HG03342 (cell line): ENCODE results near the gene TOMM7.

ENCODE experiments used
- ATAC-seq: cut with Tn5 transposase; IDR thresholded peaks from one replicate; pipeline ENCODE4 v1.9.1; 2021; ENCODE audit warnings: mild to moderate bottlenecking, moderate library complexity; ENCODE audit not compliant: unreplicated experiment

The TOMM7 gene

GRCh38 chr7:22822486-22823141 is at the start of gene TOMM7:
TSS of gene TOMM7 (minus strand) at chr7:22822849. CDS start at chr7:22822779, 70 bp downstream.
- peak; percentile 79 for ATAC-seq

- ATAC-seq = peak; percentile 98
Observed at GRCh38 chr7:22872096-22872807, 49.6 kb upstream of the TOMM7 start.

- ATAC-seq = no peak
Observed at GRCh38 chr7:22871661-22872060, 49.0 kb upstream of the TOMM7 start.

DNA sequence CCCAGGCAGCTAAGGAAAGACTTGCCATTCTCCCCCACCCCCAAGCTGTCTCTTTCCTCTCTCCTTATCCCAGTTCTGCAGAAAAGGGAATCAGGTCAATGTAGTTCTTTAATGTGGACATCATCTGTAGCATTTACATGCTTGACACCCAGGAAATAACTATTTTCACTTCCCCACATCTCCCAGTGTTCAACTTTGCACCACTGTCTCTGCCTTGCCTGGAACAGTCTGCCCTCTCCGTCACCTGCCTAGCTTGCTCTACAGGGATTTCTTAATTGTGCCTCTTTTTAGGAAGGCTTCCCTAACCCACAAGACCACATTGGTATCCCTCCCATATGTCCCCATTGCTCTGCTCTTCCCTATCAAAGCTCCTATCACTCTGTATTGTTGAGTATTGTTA is 45.9 kb upstream of the TOMM7 start:
- ATAC-seq = no peak

DNA sequence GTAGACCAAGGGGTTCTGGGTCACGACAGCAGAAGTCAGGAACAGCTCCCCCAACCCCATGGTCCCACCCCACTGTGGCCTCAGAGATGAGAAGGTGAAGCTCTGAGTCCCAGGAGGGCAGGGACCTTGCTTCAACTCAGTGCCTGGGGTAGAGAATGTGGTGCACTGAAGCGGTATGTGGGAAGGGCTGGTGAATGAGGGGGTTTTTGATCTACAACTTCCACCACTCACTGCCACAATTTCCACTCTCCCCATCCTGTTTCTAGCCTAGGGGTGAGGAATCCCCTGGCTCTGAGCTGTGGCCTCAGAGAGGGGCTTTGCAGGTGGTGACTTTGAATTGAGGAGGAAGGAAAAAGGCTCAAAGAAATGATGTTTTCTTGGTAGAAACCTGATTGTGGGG is 44.9 kb upstream of the TOMM7 start:
- ATAC-seq = no peak

GRCh38 chr7:22867003-22867402 is 44.4 kb upstream of the TOMM7 start:
- ATAC-seq = no peak

DNA sequence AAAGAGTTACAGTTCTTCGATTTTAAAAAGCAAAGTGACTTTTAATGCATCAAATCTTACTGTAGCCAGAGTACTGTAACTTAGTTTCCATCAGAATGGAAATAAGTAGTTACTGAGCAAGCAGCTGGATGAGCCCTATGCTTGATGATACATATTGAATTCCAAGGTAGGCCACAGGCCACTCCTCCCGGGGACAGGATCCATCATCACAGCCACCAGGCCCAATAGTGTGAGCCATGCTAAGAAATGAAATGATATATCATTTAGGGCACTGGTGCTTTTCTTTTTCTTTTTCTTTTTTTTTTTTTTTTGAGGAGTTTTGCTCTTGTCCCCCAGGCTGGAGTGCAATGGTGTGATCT is 42.9 kb upstream of the TOMM7 start:
- ATAC-seq = no peak

DNA sequence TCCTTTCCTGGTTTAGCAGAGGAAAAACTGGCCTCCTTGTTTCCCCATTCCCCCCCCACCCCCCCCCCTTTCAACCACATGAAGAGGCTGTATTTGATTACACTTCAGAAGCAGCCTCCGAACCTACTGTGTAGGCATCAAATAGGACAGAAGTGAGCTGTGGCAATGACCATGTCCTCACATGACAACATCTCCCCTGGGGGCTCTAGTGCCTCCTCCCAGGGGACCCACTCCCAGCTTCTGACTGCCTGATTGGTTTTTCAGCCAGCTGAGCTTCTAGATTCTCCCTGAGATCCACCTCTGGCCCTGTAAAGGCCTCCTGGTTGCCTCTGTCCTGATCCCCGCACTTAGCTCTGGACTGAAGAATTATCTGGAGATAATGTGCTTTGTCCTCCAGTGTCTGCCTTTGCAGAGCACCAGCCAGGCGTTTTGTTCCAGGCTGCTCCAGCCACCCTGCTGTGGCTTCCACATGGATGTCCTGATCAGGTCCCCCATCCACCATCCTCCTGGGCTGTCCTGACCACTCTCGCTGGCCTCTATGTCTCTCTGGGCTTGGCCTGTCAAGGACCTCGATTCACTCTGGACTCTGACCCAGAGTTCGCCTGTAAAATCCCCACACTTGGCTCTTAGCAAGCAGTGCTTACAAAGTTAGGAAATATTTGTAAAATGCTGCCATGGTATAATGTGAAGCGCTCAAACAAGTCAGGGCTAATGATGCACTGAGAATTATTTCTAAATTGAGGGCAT is 42.4 kb upstream of the TOMM7 start:
- ATAC-seq = no peak

DNA sequence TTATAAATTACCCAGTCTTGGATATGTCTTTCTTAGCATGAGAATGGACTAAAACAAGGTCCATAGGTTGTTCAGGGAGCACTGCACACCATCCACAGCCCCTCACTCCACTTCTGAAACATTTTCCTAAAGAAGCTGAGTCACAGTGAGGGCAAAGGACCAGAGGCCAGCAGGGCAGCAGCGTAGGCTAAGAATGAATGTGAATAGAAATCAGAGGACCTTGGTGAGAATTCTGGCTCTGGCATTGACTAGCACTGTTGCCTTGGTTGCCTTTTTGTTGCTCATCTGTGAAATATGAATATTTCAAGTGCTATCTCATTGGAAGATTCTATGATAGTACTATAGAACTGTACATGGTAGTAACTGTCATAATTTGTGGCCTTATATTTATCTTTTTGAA is 41.7 kb upstream of the TOMM7 start:
- no peak for ATAC-seq

GRCh38 chr7:22863156-22863899 is 40.7 kb upstream of the TOMM7 start:
- ATAC-seq = no peak

DNA sequence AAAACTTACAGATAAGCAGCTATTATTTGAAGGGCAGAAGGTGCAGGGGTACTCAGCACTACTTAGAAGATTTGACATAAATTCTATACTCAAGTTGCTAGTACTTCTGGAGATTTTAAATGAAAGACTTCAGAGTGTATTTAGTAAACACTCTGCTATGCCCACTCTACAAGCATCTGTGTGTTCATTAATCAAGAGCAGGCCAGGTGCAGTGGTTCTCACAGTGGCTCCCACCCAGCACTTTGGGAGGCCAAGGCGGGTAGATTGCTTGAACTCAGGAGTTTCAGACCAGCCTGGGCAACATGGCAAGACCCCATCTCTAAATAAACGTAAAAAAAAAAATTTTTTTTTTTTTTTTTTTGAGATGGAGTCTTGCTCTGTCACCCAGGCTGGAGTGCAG is 38.9 kb upstream of the TOMM7 start:
- no peak for ATAC-seq

DNA sequence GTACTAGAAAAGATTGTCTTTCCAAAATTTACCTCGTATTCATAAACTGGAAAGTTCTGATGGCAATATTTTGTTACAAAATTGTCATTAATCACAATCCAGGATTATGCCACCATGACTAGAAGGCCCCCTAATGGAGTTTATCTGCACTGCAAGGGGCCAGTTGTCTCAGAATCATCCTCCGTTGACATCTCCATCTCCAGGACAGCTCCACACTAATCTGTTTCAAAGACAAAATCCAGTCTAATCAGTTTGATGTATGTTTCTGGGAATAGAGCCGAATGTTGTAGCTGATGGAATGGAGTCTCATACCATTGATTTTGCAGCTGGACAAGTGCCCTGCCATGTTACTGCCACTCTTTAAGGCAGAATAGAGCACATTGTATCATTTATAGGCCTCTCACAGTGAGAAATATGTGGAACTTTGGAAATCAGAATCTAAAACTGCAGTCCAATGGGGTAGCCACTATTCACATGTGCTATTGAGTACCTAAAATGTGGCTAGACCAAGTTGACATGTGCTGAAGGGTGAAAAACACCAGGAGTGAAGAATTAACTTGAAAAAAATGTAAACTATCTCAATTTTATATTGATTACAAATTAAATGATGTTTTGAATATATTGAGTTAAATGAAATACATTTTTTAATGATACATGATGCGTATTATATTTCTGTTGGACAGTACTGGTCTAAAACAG is 38.3 kb upstream of the TOMM7 start:
- no peak for ATAC-seq

GRCh38 chr7:22860337-22860736 is 37.7 kb upstream of the TOMM7 start:
- no peak for ATAC-seq

DNA sequence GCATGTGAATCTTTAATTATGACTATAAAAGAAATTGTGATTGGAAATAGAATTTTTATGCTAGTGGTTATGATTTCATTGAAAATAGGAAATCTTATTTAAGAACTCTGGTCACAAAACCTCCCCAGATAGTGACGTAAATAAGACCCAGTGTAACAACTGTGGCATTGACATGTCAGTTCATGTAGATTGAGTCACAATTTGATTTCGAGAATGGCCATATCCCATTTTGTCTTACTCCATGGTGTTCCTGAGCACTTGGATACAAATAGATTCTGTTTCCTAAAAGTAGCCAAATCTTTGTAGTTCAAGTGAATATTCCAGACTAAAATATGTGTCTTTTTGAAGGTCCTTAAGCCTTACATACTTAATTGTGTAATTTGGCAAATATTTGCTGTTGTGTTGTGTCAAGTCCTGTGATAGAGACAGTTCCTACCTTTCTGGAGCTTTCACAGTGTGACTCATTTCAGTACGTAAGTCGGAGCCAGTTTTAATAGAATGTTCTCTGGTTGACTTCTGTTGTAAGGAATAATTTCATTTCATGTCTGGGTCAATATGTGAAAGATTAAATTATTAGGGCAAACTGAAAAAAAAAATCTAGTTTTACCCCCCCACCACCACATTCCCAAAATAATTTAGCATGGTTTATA is 37.1 kb upstream of the TOMM7 start:
- ATAC-seq = no peak

- no peak for ATAC-seq
Observed at GRCh38 chr7:22858640-22859561, 36.3 kb upstream of the TOMM7 start.

DNA sequence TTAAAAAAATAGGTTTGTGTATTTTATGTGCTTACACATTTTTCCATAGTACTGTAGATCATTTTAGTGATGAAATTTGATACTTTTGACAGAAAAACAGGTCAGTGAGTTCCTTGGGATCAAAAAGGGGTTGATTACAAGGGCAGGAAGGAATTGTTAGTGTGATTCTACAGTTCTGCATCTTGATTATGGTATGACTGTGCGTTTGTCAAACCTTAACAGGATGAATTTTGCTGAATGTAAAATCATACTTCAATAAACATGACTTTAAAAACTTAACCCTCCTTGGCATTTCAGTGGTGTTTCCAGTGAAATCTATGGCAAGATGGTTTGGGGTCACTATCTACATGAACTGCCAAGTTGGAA is 35.6 kb upstream of the TOMM7 start:
- ATAC-seq = no peak

DNA sequence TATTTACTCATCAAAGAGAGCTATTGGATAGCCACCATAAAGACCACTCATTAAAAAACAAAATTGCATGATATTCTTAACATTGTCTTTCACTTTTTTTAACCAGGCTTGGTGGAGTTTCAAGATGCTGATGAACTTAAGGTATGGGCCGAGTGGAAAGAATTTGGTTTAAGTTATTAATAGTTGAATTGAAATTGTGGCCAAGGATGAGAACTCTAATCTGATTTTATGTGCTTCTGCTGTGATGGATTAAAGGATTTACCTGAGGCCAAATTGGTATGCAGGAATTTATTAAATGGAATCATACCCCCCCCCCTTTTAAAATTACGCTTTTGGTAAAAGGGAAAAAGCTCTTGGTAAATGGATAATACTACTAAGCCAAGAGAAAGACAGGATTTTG is 33.8 kb upstream of the TOMM7 start:
- no peak for ATAC-seq

GRCh38 chr7:22855049-22855392 is 32.4 kb upstream of the TOMM7 start:
- no peak for ATAC-seq
